NT2/D1 (cell line): ENCODE data around the gene CHST15.

Source experiments
- SUZ12 ChIP-seq: IDR thresholded peaks from 2 replicates; pipeline ENCODE4 v1.6.1; 2011; ENCODE audit not compliant: insufficient read length, insufficient read depth; ENCODE audit errors: extremely low read depth
- YY1 ChIP-seq: IDR thresholded peaks from 2 replicates; pipeline ENCODE4 v1.6.1; 2011; ENCODE audit not compliant: insufficient read length, insufficient read depth
- ZNF274 ChIP-seq: IDR thresholded peaks from 2 replicates; pipeline ENCODE4 v1.6.1; 2011; ENCODE audit warnings: mild to moderate bottlenecking, low read depth, low read length

- TF ChIP-seq YY1 (no peak), ZNF274 (no peak), SUZ12 (no peak)
These were observed 49.9 kb downstream of the CHST15 start for GRCh38 chr10:124043310-124044142.
